ENCODE results near the gene TOMM20. TPM values are rescaled to one million over a fixed set of nuclear protein-coding genes. Genes with fewer than 3 reads are reported as not detected.

TOMM20 gene
- total RNA-seq, 1 experiment from 2014 or later, result 197 TPM

- DNase-seq, result no peak
- Histone ChIP-seq H3K79me2 (ENCODE audit: insufficient read depth, low read length) (no peaks in the 10 kb centered on the region; the same call in 1 of the 2 replicates), H3K27me3 (ENCODE audit: insufficient read depth, low read length) (no peaks in the 10 kb centered on the region), H2BK20ac (ENCODE audit: low read depth, low read length, poor library complexity, severe bottlenecking) (no peak overlapping the region), H3K79me1 (ENCODE audit: insufficient read depth, low read depth, low read length, poor library complexity, severe bottlenecking) (peaks cover 2% of the 10 kb centered on the region), H3K18ac (ENCODE audit: insufficient read length, low read depth, low read length) (no peak overlapping the region), H3K4ac (ENCODE audit: low read depth, low read length) (no peak overlapping the region), H4K5ac (ENCODE audit: insufficient read length, low read depth, low read length) (no peak overlapping the region), H3K9ac (ENCODE audit: extremely low read depth, insufficient read length, low read length) (no peak overlapping the region), H2AK5ac (ENCODE audit: insufficient read length, low read length) (no peak overlapping the region), H2AFZ (ENCODE audit: low read length) (no peak overlapping the region), H3K23ac (ENCODE audit: insufficient read length, low read depth, low read length) (no peak overlapping the region), H2BK12ac (ENCODE audit: insufficient read length, low read depth, low read length) (no peak overlapping the region), H3K14ac (ENCODE audit: insufficient read depth, low read length) (no peak overlapping the region), H2BK5ac (ENCODE audit: insufficient read length, low read length) (no peak overlapping the region), H3K4me2 (ENCODE audit: insufficient read depth, insufficient read length, low read length) (no peak overlapping the region), H2BK120ac (ENCODE audit: low read depth, low read length, poor library complexity, severe bottlenecking) (no peak overlapping the region), H3K9me3 (ENCODE audit: control insufficient read depth, low read depth, low read length) (no peaks in the 10 kb centered on the region), H4K8ac (replicated peaks; ENCODE audit: insufficient read length, low read depth, low read length) (no peak overlapping the region), H3K27ac (ENCODE audit: insufficient read length, low read depth, low read length) (no peak overlapping the region), H3T11ph (ENCODE audit: low read length) (no peak overlapping the region), H3K4me1 (ENCODE audit: insufficient read depth, low read length) (no peaks in the 10 kb centered on the region), H4K20me1 (ENCODE audit: control insufficient read depth, insufficient read depth, insufficient read length) (no peaks in the 10 kb centered on the region), H3K56ac (ENCODE audit: insufficient read length, low read depth, low read length) (no peak overlapping the region), H4K91ac (ENCODE audit: insufficient read length, low read depth, low read length) (no peak overlapping the region), H2BK15ac (ENCODE audit: low read depth, low read length) (no peak overlapping the region), H3K23me2 (ENCODE audit: insufficient read length, low read depth, low read length, poor library complexity, severe bottlenecking) (no peaks in the 10 kb centered on the region)
- Mint-ChIP-seq H3K9me3 (no peaks in the 10 kb centered on the region; a peak in 1 of 5 replicates), H3K4me1 (no peaks in the 10 kb centered on the region), H3K27ac (no peak overlapping the region), H3K36me3 (ENCODE audit: insufficient read depth in 1 of 3, low read depth in 3 of 3) (peaks cover 64 to 94% (median 87%) of the 10 kb centered on the region in 3 experiments), H3K27me3 (ENCODE audit: low read depth) (no peaks in the 10 kb centered on the region), H3K4me3 (no peak overlapping the region)
- no CpG with 5 or more reads among the region's 2 CpGs for whole genome bisulfite sequencing (ENCODE audit: extremely low coverage, insufficient read length, low lambda C conversion rate)
- TF ChIP-seq CTCF (conservative IDR thresholded peaks at IDR 0.05), result no peak
Measured at GRCh38 chr1:235138821-235139220, 10.2 kb upstream of the TOMM20 start.

Data from H9 (cell line).